DMS53 (cell line): ENCODE results near the gene LIMS2.

Experiments
- DNase-seq: peaks from one replicate; lab custom pipeline; 2025; lab: John Stamatoyannopoulos, UW

The LIMS2 gene

GRCh38 chr2:127599211-127599610, 76.1 kb downstream of the LIMS2 start:
- no peak for DNase-seq

- no peak for DNase-seq
Observed at GRCh38 chr2:127598711-127599110, 76.6 kb downstream of the LIMS2 start.

GRCh38 chr2:127597984-127598380, 77.3 kb downstream of the LIMS2 start:
- no peak for DNase-seq

- no peak for DNase-seq
Observed at GRCh38 chr2:127597046-127597983, 78.0 kb downstream of the LIMS2 start.

GRCh38 chr2:127596311-127597045, 78.9 kb downstream of the LIMS2 start:
- DNase-seq, result no peak

- no peak for DNase-seq
Observed at GRCh38 chr2:127594116-127594591, 81.2 kb downstream of the LIMS2 start.

- DNase-seq, result peak; percentile 29
Observed at GRCh38 chr2:127593228-127594115, 81.9 kb downstream of the LIMS2 start.

- peak; percentile 58 for DNase-seq
Observed at GRCh38 chr2:127592761-127593227, 82.5 kb downstream of the LIMS2 start.

- peak; percentile 82 for DNase-seq
Observed at GRCh38 chr2:127591221-127591923, 84.0 kb downstream of the LIMS2 start.

- DNase-seq, result no peak
Observed at GRCh38 chr2:127590386-127591190, 84.7 kb downstream of the LIMS2 start.

GRCh38 chr2:127589841-127590240, 85.5 kb downstream of the LIMS2 start:
- DNase-seq, result no peak

- DNase-seq, result no peak
Observed at GRCh38 chr2:127589358-127589757, 86.0 kb downstream of the LIMS2 start.
